Thyroid gland (tissue), 4 donors: ENCODE data around the gene XPNPEP2. TPM values are rescaled to one million over a fixed set of nuclear protein-coding genes. Genes with fewer than 3 reads are reported as not detected.
A peak's percentile ranks its signal among the peaks of the same experiment; 100 is the strongest.

Experiments
- DNase-seq, 2 donors: peaks; one replicate each; pipeline ENCODE4 v3.0.0-alpha.2; 2019
- H3K27ac ChIP-seq, 3 donors: fragments of 200-600 bp; sonication (generic); 1 replicate in 2 of 3; 2 replicates in 1 of 3; pipeline ENCODE4 v1.5.1; 2016 to 2019; ENCODE audit warnings: mild to moderate bottlenecking in 1 of 3, moderate library complexity in 1 of 3
- H3K27me3 ChIP-seq: fragments of 200-600 bp; sonication (generic); one replicate; pipeline ENCODE4 v1.5.1; 2019
- H3K36me3 ChIP-seq, 2 donors: fragments of 200-600 bp; sonication (generic); one replicate each; pipeline ENCODE4 v1.5.1; 2016 to 2019
- H3K4me1 ChIP-seq, 2 donors: fragments of 200-600 bp; sonication (generic); one replicate each; pipeline ENCODE4 v1.5.1; 2017 to 2019
- H3K4me3 ChIP-seq, 3 donors: fragments of 200-600 bp; sonication (generic); replicated peaks in 1 of 3; 1 replicate in 2 of 3; 2 replicates in 1 of 3; pipeline ENCODE4 v1.5.1; 2016; ENCODE audit warnings: mild to moderate bottlenecking in 1 of 3
- H3K9me3 ChIP-seq: fragments of 200-600 bp; sonication (generic); one replicate; pipeline ENCODE4 v1.5.1; 2017
- POLR2A ChIP-seq, 2 donors: fragments of 450-650 bp; IDR thresholded peaks; one replicate each; pipeline ENCODE4 v1.6.1; 2017; ENCODE audit warnings: antibody characterized with exemption in 2 of 2, mild to moderate bottlenecking in 2 of 2, moderate library complexity in 1 of 2
- WGBS, 2 donors: methylation state at CpG; one replicate each; pipeline ENCODE4 v1.1.5; 2017; 5-methylcytosine and 5-hydroxymethylcytosine counted together
- intact Hi-C: fragments of 100-400 bp; cut with DNase I; formaldehyde crosslinking; loops from one replicate; pipeline ENCODE4 v1.15.1; 2023
- total RNA-seq, 4 donors: library from RNA; depleted of rRNA; stranded (reverse); fragments of >200 nt; gene quantifications; one replicate each; pipeline ENCODE4 v1.2.3, GENCODE V29; 2016
- TF ChIP-seq, protein P1 (sequence below), 6 experiments: fragments of 200-600 bp in 3 of 6; fragments of 450-650 bp in 3 of 6; sonication (generic) in 3 of 6; IDR thresholded peaks; one replicate each; pipeline ENCODE4 v1.5.1; 2016 to 2019; ENCODE audit warnings: antibody characterized with exemption in 6 of 6, mild to moderate bottlenecking in 2 of 6, inconsistent platforms in 1 of 6, moderate library complexity in 1 of 6

The XPNPEP2 gene
- total RNA-seq, 4 donors from 2014 or later: 0.88 to 2.5 (median 1.8) TPM

GRCh38 chrX:129793604-129794191 lies 54.9 kb downstream of the XPNPEP2 start:
- no peaks in the 10 kb centered on the region for H3K9me3 ChIP-seq
- intact Hi-C loops: no loop called here
- no peaks in the 10 kb centered on the region for H3K36me3 ChIP-seq
- H3K4me1 ChIP-seq: no peaks in the 10 kb centered on the region
- TF ChIP-seq POLR2A (IDR thresholded peaks at IDR 0.05): no peak
- TF ChIP-seq, protein P1, sequence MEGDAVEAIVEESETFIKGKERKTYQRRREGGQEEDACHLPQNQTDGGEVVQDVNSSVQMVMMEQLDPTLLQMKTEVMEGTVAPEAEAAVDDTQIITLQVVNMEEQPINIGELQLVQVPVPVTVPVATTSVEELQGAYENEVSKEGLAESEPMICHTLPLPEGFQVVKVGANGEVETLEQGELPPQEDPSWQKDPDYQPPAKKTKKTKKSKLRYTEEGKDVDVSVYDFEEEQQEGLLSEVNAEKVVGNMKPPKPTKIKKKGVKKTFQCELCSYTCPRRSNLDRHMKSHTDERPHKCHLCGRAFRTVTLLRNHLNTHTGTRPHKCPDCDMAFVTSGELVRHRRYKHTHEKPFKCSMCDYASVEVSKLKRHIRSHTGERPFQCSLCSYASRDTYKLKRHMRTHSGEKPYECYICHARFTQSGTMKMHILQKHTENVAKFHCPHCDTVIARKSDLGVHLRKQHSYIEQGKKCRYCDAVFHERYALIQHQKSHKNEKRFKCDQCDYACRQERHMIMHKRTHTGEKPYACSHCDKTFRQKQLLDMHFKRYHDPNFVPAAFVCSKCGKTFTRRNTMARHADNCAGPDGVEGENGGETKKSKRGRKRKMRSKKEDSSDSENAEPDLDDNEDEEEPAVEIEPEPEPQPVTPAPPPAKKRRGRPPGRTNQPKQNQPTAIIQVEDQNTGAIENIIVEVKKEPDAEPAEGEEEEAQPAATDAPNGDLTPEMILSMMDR (IDR thresholded peaks at IDR 0.05): no peak
- DNase-seq: peak in 1 of 2 donors; percentile 8
- 68% methylated on average over 14 of the region's 20 CpGs; no CpG with 5 or more reads in 1 of the 2 donors for WGBS, 2 donors
- no peak overlapping the region for H3K27ac ChIP-seq
- H3K27me3 ChIP-seq: no peaks in the 10 kb centered on the region
- no peak overlapping the region for H3K4me3 ChIP-seq

GRCh38 chrX:129795584-129795983 lies 56.8 kb downstream of the XPNPEP2 start:
- Histone ChIP-seq H3K4me3 (no peak overlapping the region), H3K27me3 (no peaks in the 10 kb centered on the region), H3K4me1 (no peaks in the 10 kb centered on the region), H3K36me3 (no peaks in the 10 kb centered on the region), H3K27ac (no peak overlapping the region), H3K9me3 (no peaks in the 10 kb centered on the region)
- no CpG with 5 or more reads among the region's 1 CpG for WGBS, 2 donors
- TF ChIP-seq, protein P1 (IDR thresholded peaks at IDR 0.05): no peak
- TF ChIP-seq POLR2A (IDR thresholded peaks at IDR 0.05): no peak
- no peak for DNase-seq
- intact Hi-C loops: no loop called here

DNA sequence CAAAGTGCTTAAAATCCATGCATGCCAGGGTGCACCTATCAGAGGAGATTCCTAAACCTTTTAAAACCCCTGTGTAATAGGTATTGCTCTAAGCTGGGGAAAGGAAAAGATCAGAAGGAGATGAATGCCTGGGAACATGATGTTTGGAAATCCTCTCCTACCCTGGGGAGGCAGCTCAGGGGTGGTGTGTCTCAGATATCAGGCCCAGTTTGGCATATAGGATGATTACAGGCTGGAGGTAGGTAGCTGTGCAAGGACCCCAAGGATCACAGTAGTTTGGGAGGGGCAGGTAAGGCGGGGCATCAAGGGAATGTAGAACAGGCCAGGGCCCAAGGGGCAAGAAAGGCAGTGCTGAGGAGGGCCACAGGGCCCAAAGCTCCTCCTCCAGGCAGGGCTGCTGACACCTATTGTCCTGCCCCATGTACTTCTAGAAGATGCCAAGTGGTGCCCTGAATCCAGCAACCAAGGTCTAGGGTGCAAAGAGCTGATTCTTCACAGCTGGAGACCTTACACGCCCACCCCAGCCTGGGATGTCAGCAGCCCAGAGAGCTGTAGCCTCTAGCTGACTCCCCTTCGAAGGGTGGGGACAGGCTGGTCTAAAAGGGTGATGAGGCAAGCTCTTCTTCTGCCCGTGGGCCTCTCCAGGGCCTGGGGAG lies 58.6 kb downstream of the XPNPEP2 start:
- H3K4me3 ChIP-seq: no peak overlapping the region
- intact Hi-C loops: no loop called here
- TF ChIP-seq POLR2A (IDR thresholded peaks at IDR 0.05): no peak
- TF ChIP-seq, protein P1 (IDR thresholded peaks at IDR 0.05): no peak
- no peaks in the 10 kb centered on the region for H3K36me3 ChIP-seq
- no peaks in the 10 kb centered on the region for H3K27me3 ChIP-seq
- DNase-seq: no peak
- H3K4me1 ChIP-seq: no peaks in the 10 kb centered on the region
- H3K9me3 ChIP-seq: no peaks in the 10 kb centered on the region
- H3K27ac ChIP-seq: no peak overlapping the region
- 80% methylated on average over 1 of the region's 4 CpGs; no CpG with 5 or more reads in 1 of the 2 donors for WGBS, 2 donors

DNA sequence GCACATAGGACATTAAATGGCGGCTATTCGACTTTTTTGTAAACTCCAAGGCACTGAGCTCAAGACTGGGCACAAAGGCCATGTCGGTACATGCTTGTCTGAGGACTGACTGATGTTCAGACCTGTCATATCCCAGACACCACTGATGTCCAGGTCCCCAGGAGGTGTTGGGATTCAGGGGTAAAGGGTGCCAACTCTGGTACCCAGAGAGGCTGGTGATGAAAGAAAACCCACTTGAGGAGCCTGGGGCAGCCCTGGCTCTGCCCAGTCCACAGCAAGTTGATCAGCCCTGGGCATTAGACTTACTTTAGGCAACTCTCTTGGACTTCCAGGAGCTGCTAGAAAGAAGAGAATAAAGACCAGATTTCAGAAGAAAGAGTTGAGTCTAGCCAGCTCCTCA lies 59.7 kb downstream of the XPNPEP2 start:
- WGBS, 2 donors: 93% methylated on average over 2 to 3 of the region's 3 CpGs
- H3K36me3 ChIP-seq: no peaks in the 10 kb centered on the region
- no peaks in the 10 kb centered on the region for H3K27me3 ChIP-seq
- intact Hi-C loops: no loop called here
- no peak for TF ChIP-seq POLR2A (IDR thresholded peaks at IDR 0.05)
- TF ChIP-seq, protein P1 (IDR thresholded peaks at IDR 0.05): no peak
- no peak overlapping the region for H3K4me3 ChIP-seq
- H3K27ac ChIP-seq: no peak overlapping the region
- H3K4me1 ChIP-seq: no peaks in the 10 kb centered on the region
- no peaks in the 10 kb centered on the region for H3K9me3 ChIP-seq
- no peak for DNase-seq

- TF ChIP-seq, protein P1 (IDR thresholded peaks at IDR 0.05): no peak
- TF ChIP-seq POLR2A (IDR thresholded peaks at IDR 0.05): no peak
- H3K36me3 ChIP-seq: no peaks in the 10 kb centered on the region
- H3K27me3 ChIP-seq: no peaks in the 10 kb centered on the region
- H3K27ac ChIP-seq: no peak overlapping the region
- H3K4me3 ChIP-seq: no peak overlapping the region
- H3K9me3 ChIP-seq: no peaks in the 10 kb centered on the region
- no peak for DNase-seq
- H3K4me1 ChIP-seq: no peaks in the 10 kb centered on the region
- intact Hi-C loops: no loop called here
- WGBS, 2 donors: 91 to 97% methylated on average over 5 of the region's 5 CpGs
Observed at GRCh38 chrX:129798888-129799287, 60.1 kb downstream of the XPNPEP2 start.
